Left kidney (tissue), 2 donors: Measurements from ENCODE around the gene ASIC1. TPM values are rescaled to one million over a fixed set of nuclear protein-coding genes. Genes with fewer than 3 reads are reported as not detected.
A peak's percentile ranks its signal among the peaks of the same experiment; 100 is the strongest.
"Not testable (repeated sequence)": the region's sequence is repeated elsewhere in the genome, so short reads cannot be mapped to it uniquely, and the experiment has no call there.

ENCODE experiments used
- DNase-seq: peaks from one replicate; pipeline ENCODE4 v3.0.0-alpha.2; 2013
- polyA plus RNA-seq: library from polyadenylated mRNA; unstranded; fragments of 120-200 nt; gene quantifications from one replicate; pipeline ENCODE4 v1.2.1, GENCODE V29; 2013; ENCODE audit not compliant: insufficient read length

ASIC1 gene
- polyA plus RNA-seq, 1 donor: 5.8 TPM

GRCh38 chr12:50061171-50061570 lies 3.8 kb downstream of the ASIC1 start:
- no peak for DNase-seq

- DNase-seq: no peak
These were observed 4.7 kb downstream of the ASIC1 start for GRCh38 chr12:50061946-50062686.

GRCh38 chr12:50062728-50063460 lies 5.5 kb downstream of the ASIC1 start:
- no peak for DNase-seq

GRCh38 chr12:50065726-50066310 lies 8.4 kb downstream of the ASIC1 start:
- DNase-seq: no peak

GRCh38 chr12:50066402-50066801 lies 9.0 kb downstream of the ASIC1 start:
- no peak for DNase-seq

GRCh38 chr12:50069069-50069468 lies 11.7 kb downstream of the ASIC1 start:
- DNase-seq: no peak

- no peak for DNase-seq
These were observed 12.1 kb downstream of the ASIC1 start for GRCh38 chr12:50069539-50069938.

GRCh38 chr12:50070314-50071060 lies 13.1 kb downstream of the ASIC1 start:
- peak; percentile 81 for DNase-seq

GRCh38 chr12:50072198-50072907 lies 15.0 kb downstream of the ASIC1 start:
- no peak for DNase-seq

GRCh38 chr12:50073206-50073605 lies 15.8 kb downstream of the ASIC1 start:
- DNase-seq: no peak

- no peak for DNase-seq
These were observed 16.3 kb downstream of the ASIC1 start for GRCh38 chr12:50073712-50074111.

- DNase-seq: peak; percentile 76
These were observed 17.8 kb downstream of the ASIC1 start for GRCh38 chr12:50074936-50075807.

- no peak for DNase-seq
These were observed 18.4 kb downstream of the ASIC1 start for GRCh38 chr12:50075808-50076170.

- DNase-seq: no peak
These were observed 19.7 kb downstream of the ASIC1 start for GRCh38 chr12:50077099-50077498.

- no peak for DNase-seq
These were observed 20.9 kb downstream of the ASIC1 start for GRCh38 chr12:50078281-50078680.

- no peak for DNase-seq
These were observed 22.4 kb downstream of the ASIC1 start for GRCh38 chr12:50079771-50080170.

- no peak for DNase-seq
These were observed 23.9 kb downstream of the ASIC1 start for GRCh38 chr12:50081096-50081808.

- DNase-seq: no peak
These were observed 25.2 kb downstream of the ASIC1 start for GRCh38 chr12:50082644-50083043.

- DNase-seq: no peak
These were observed 25.9 kb downstream of the ASIC1 start for GRCh38 chr12:50083301-50083700.

- not testable (repeated sequence) for DNase-seq
These were observed 27.0 kb downstream of the ASIC1 start for GRCh38 chr12:50084409-50084774.
